ENCODE results near the gene UGT3A1. TPM values are rescaled to one million over a fixed set of nuclear protein-coding genes. Genes with fewer than 3 reads are reported as not detected.

UGT3A1 gene
- total RNA-seq, 1 donor from 2014 or later: not detected

GRCh38 chr5:35960328-35960727, 30.9 kb downstream of the UGT3A1 start:
- Mint-ChIP-seq H3K27ac (no peak overlapping the region), H3K4me1 (no peaks in the 10 kb centered on the region), H3K9me3 (peaks cover 19% of the 10 kb centered on the region), H3K27me3 (ENCODE audit: low read depth) (peaks cover 16% of the 10 kb centered on the region), H3K4me3 (no peak overlapping the region), H3K36me3 (no peaks in the 10 kb centered on the region)
- TF ChIP-seq CTCF (IDR thresholded peaks at IDR 0.05; ENCODE audit: unreplicated experiment): no peak
- DNase-seq (ENCODE audit: low spot score in 2 of 2, unreplicated experiment in 2 of 2): no peak

GRCh38 chr5:35956429-35956828, 34.8 kb downstream of the UGT3A1 start:
- H3K36me3 Mint-ChIP-seq: no peaks in the 10 kb centered on the region
- TF ChIP-seq CTCF (IDR thresholded peaks at IDR 0.05; ENCODE audit: unreplicated experiment): no peak
- H3K9me3 Mint-ChIP-seq: peaks cover 19% of the 10 kb centered on the region
- no peak for DNase-seq (ENCODE audit: low spot score in 2 of 2, unreplicated experiment in 2 of 2)
- peaks cover 40% of the 10 kb centered on the region for H3K27me3 Mint-ChIP-seq (ENCODE audit: low read depth)
- no peak overlapping the region for H3K27ac Mint-ChIP-seq
- H3K4me3 Mint-ChIP-seq: no peak overlapping the region
- H3K4me1 Mint-ChIP-seq: no peaks in the 10 kb centered on the region

GRCh38 chr5:35954175-35954574, 37.0 kb downstream of the UGT3A1 start:
- Mint-ChIP-seq H3K4me3 (no peak overlapping the region), H3K27ac (no peak overlapping the region), H3K4me1 (no peaks in the 10 kb centered on the region), H3K9me3 (peaks cover 8% of the 10 kb centered on the region), H3K36me3 (no peaks in the 10 kb centered on the region), H3K27me3 (ENCODE audit: low read depth) (peaks cover 36% of the 10 kb centered on the region)
- TF ChIP-seq CTCF (IDR thresholded peaks at IDR 0.05; ENCODE audit: unreplicated experiment): no peak
- DNase-seq (ENCODE audit: low spot score in 2 of 2, unreplicated experiment in 2 of 2): no peak

GRCh38 chr5:35947085-35947484, 44.1 kb downstream of the UGT3A1 start:
- H3K4me3 Mint-ChIP-seq: no peak overlapping the region
- H3K4me1 Mint-ChIP-seq: no peaks in the 10 kb centered on the region
- H3K27ac Mint-ChIP-seq: no peak overlapping the region
- H3K9me3 Mint-ChIP-seq: no peaks in the 10 kb centered on the region
- no peak for TF ChIP-seq CTCF (IDR thresholded peaks at IDR 0.05; ENCODE audit: unreplicated experiment)
- H3K27me3 Mint-ChIP-seq (ENCODE audit: low read depth): peaks cover 30% of the 10 kb centered on the region
- H3K36me3 Mint-ChIP-seq: no peaks in the 10 kb centered on the region
- DNase-seq (ENCODE audit: low spot score in 2 of 2, unreplicated experiment in 2 of 2): no peak

- H3K36me3 Mint-ChIP-seq: no peaks in the 10 kb centered on the region
- TF ChIP-seq CTCF (IDR thresholded peaks at IDR 0.05; ENCODE audit: unreplicated experiment): peak; percentile 38
- no peaks in the 10 kb centered on the region for H3K9me3 Mint-ChIP-seq
- H3K27me3 Mint-ChIP-seq (ENCODE audit: low read depth): peaks cover 31% of the 10 kb centered on the region
- no peak for DNase-seq (ENCODE audit: low spot score in 2 of 2, unreplicated experiment in 2 of 2)
- peaks cover 7% of the 10 kb centered on the region for H3K4me1 Mint-ChIP-seq
- H3K27ac Mint-ChIP-seq: no peak overlapping the region
- no peak overlapping the region for H3K4me3 Mint-ChIP-seq
Observed at GRCh38 chr5:35939639-35940038, 51.6 kb downstream of the UGT3A1 start.
